HEK293 (cell line): ENCODE results near the gene FTL.

Source experiments
- CTCF ChIA-PET: fragments of 350-600 bp; formaldehyde crosslinking; extraction: SDS; loops from one replicate; lab custom pipeline; 2021; ENCODE audit warnings: antibody characterized with exemption; lab: Yijun Ruan, JAX
- POLR2A ChIA-PET: fragments of 300-600 bp; formaldehyde crosslinking; extraction: SDS; loops from one replicate; lab custom pipeline; 2020; ENCODE audit warnings: antibody characterized with exemption, inconsistent platforms; lab: Yijun Ruan, JAX
- H3K27ac ChIP-seq: fragments of 200-500 bp; sonication (Bioruptor generic); 2 replicates; pipeline ENCODE4 v1.5.1; 2014; ENCODE audit warnings: low read depth, low read length, control low read depth, inconsistent platforms; ENCODE audit errors: extremely low read depth
- H3K36me3 ChIP-seq, 2 experiments: fragments of 200-500 bp in 1 of 2; sonication (Bioruptor generic) in 1 of 2; 1 replicate in 1 of 2; 2 replicates in 1 of 2; pipeline ENCODE4 v1.5.1; 2014 to 2017; ENCODE audit warnings: inconsistent platforms in 2 of 2, low read length in 2 of 2; ENCODE audit not compliant: control insufficient read depth in 2 of 2, insufficient read depth in 1 of 2
- H3K4me1 ChIP-seq: fragments of 200-500 bp; sonication (Bioruptor generic); 2 replicates; pipeline ENCODE4 v1.5.1; 2014; ENCODE audit warnings: mild to moderate bottlenecking, low read length, inconsistent platforms; ENCODE audit not compliant: control insufficient read depth, insufficient read depth
- H3K4me3 ChIP-seq: 2 replicates; pipeline ENCODE4 v1.5.1; 2011; ENCODE audit warnings: low read depth, mild to moderate bottlenecking, control low read depth, low read length, moderate library complexity
- H3K9me3 ChIP-seq: fragments of 200-500 bp; sonication (Bioruptor generic); 2 replicates; pipeline ENCODE4 v1.5.1; 2014; ENCODE audit warnings: low read depth, low read length, inconsistent platforms; ENCODE audit not compliant: control insufficient read depth, insufficient read depth
- MYNN ChIP-seq: fragments of 450-650 bp; formaldehyde crosslinking; IDR thresholded peaks from 2 replicates; pipeline ENCODE4 v1.5.1; 2016; ENCODE audit warnings: missing biosample characterization, missing genetic modification characterization, borderline replicate concordance
- ZIC2 ChIP-seq: fragments of 450-650 bp; formaldehyde crosslinking; IDR thresholded peaks from 2 replicates; pipeline ENCODE4 v1.5.1; 2016; ENCODE audit warnings: missing biosample characterization, missing genetic modification characterization
- ZNF121 ChIP-seq: fragments of 450-650 bp; formaldehyde crosslinking; IDR thresholded peaks from 2 replicates; pipeline ENCODE4 v1.5.1; 2016; ENCODE audit warnings: missing biosample characterization, missing genetic modification characterization
- ZNF132 ChIP-seq: fragments of 450-650 bp; formaldehyde crosslinking; IDR thresholded peaks from 2 replicates; pipeline ENCODE4 v1.5.1; 2017; ENCODE audit warnings: missing biosample characterization, missing genetic modification characterization, borderline replicate concordance
- ZNF324 ChIP-seq: fragments of 450-650 bp; formaldehyde crosslinking; IDR thresholded peaks from 2 replicates; pipeline ENCODE4 v1.5.1; 2016; ENCODE audit warnings: missing biosample characterization, missing genetic modification characterization
- ZNF350 ChIP-seq: fragments of 450-650 bp; formaldehyde crosslinking; IDR thresholded peaks from 2 replicates; pipeline ENCODE4 v1.5.0; 2017; ENCODE audit warnings: missing biosample characterization, mild to moderate bottlenecking, missing genetic modification characterization
- ZNF354C ChIP-seq: fragments of 450-650 bp; formaldehyde crosslinking; IDR thresholded peaks from 2 replicates; pipeline ENCODE4 v1.5.1; 2016; ENCODE audit warnings: missing biosample characterization, missing genetic modification characterization, low read depth, borderline replicate concordance
- ZNF658 ChIP-seq: fragments of 450-650 bp; formaldehyde crosslinking; IDR thresholded peaks from 2 replicates; pipeline ENCODE4; 2016; ENCODE audit warnings: missing biosample characterization, missing genetic modification characterization
- TF ChIP-seq, protein P1 (sequence below): fragments of 450-650 bp; formaldehyde crosslinking; IDR thresholded peaks from 2 replicates; pipeline ENCODE4 v1.5.1; 2016; ENCODE audit warnings: missing biosample characterization, missing genetic modification characterization
- TF ChIP-seq, protein P2 (sequence below): fragments of 450-650 bp; formaldehyde crosslinking; IDR thresholded peaks from 2 replicates; pipeline ENCODE4 v1.5.1; 2016; ENCODE audit warnings: missing biosample characterization, missing genetic modification characterization
- TF ChIP-seq, protein P3 (sequence below): fragments of 450-650 bp; formaldehyde crosslinking; IDR thresholded peaks from 2 replicates; pipeline ENCODE4; 2016; ENCODE audit warnings: missing biosample characterization, missing genetic modification characterization
- TF ChIP-seq, protein P4 (sequence below): fragments of 450-650 bp; formaldehyde crosslinking; IDR thresholded peaks from 2 replicates; pipeline ENCODE4 v1.5.1; 2016; ENCODE audit warnings: missing biosample characterization, missing genetic modification characterization

FTL gene

DNA sequence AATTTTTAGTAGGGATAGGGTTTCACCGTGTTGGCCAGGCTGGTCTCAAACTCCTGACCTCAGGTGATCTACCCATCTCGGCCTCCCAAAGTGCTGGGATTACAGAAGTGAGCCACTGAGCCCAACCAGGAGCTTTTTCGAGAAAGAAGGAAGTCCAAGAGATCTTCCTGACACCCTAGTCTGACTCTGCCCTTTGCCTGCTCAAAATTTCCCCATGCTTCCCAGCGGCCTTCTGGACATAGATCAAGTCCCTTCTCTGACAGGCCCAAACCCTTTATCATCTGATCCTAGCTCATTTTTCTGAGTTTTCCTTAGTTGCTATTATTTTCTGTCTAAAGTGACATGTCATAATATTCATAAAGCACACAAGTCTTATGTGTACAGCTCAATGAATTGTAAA, 12.0 kb upstream of the FTL start:
- H3K4me1 ChIP-seq = peaks cover 5% of the 10 kb centered on the region
- H3K27ac ChIP-seq = no peak overlapping the region
- H3K4me3 ChIP-seq = no peak overlapping the region
- no peak for TF ChIP-seq ZNF132 (tag by site-specific recombination)
- TF ChIP-seq, protein P1, sequence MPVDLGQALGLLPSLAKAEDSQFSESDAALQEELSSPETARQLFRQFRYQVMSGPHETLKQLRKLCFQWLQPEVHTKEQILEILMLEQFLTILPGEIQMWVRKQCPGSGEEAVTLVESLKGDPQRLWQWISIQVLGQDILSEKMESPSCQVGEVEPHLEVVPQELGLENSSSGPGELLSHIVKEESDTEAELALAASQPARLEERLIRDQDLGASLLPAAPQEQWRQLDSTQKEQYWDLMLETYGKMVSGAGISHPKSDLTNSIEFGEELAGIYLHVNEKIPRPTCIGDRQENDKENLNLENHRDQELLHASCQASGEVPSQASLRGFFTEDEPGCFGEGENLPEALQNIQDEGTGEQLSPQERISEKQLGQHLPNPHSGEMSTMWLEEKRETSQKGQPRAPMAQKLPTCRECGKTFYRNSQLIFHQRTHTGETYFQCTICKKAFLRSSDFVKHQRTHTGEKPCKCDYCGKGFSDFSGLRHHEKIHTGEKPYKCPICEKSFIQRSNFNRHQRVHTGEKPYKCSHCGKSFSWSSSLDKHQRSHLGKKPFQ (tag by site-specific recombination) = no peak
- TF ChIP-seq, protein P2, sequence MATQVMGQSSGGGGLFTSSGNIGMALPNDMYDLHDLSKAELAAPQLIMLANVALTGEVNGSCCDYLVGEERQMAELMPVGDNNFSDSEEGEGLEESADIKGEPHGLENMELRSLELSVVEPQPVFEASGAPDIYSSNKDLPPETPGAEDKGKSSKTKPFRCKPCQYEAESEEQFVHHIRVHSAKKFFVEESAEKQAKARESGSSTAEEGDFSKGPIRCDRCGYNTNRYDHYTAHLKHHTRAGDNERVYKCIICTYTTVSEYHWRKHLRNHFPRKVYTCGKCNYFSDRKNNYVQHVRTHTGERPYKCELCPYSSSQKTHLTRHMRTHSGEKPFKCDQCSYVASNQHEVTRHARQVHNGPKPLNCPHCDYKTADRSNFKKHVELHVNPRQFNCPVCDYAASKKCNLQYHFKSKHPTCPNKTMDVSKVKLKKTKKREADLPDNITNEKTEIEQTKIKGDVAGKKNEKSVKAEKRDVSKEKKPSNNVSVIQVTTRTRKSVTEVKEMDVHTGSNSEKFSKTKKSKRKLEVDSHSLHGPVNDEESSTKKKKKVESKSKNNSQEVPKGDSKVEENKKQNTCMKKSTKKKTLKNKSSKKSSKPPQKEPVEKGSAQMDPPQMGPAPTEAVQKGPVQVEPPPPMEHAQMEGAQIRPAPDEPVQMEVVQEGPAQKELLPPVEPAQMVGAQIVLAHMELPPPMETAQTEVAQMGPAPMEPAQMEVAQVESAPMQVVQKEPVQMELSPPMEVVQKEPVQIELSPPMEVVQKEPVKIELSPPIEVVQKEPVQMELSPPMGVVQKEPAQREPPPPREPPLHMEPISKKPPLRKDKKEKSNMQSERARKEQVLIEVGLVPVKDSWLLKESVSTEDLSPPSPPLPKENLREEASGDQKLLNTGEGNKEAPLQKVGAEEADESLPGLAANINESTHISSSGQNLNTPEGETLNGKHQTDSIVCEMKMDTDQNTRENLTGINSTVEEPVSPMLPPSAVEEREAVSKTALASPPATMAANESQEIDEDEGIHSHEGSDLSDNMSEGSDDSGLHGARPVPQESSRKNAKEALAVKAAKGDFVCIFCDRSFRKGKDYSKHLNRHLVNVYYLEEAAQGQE = no peak
- no peaks in the 10 kb centered on the region for H3K9me3 ChIP-seq
- ChIA-PET CTCF (interaction anchor here (0.6 to 2.6 kb wide), 5 partner anchors 10 to 121 kb away, joined by 3 to 14 read pairs (median 4); partner anchors contain the start of gene DHDH), POLR2A (interaction anchor here (0.7 to 0.8 kb wide), 2 partner anchors 27 to 81 kb away, joined by 3 read pairs; no protein-coding TSS in a partner anchor)
- peaks cover 15 to 24% of the 10 kb centered on the region in 2 experiments; a peak in 2 of 3 replicates for H3K36me3 ChIP-seq

DNA sequence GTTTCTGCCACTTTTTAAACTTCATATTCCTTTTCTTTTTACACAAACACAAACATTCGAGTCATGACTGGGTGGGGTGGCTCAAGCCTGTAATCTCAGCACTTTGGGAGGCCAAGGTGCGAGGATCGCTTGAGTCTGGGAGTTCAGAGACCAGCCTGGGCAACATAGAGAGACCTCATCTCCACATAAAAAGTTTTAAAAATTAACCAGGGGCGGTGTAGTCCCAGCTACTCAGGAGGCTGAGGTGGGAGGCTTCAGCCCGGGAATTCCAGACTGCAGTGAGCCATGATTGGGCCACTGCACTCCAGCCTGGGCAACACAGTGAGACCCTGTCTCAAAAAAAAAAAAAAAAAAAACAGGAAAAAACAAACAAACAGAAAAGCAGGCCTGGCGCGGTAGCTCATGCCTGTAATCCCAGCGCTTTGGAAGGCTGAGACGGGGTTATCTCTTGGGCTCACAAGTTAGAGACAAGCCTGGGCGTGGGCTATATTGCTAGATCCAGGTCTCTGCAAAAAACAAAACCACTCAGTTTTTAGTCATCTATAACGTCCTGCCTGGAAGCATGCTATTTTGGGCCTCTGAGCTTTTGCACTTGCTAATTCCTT, 11.0 kb upstream of the FTL start:
- H3K36me3 ChIP-seq = peaks cover 22 to 29% of the 10 kb centered on the region in 2 experiments; a peak in 2 of 3 replicates
- ChIA-PET CTCF (interaction anchor here (0.6 to 2.6 kb wide), 8 partner anchors 11 to 565 kb away, joined by 3 to 14 read pairs (median 4); partner anchors contain the start of gene DHDH), POLR2A (interaction anchor here (0.6 to 2.4 kb wide), 14 partner anchors 8 to 484 kb away, joined by 3 to 13 read pairs (median 6); partner anchors contain the start of genes DHDH, FTL, NUCB1 and PPP1R15A)
- H3K4me3 ChIP-seq = peak overlapping the region; percentile 32
- TF ChIP-seq, protein P3, sequence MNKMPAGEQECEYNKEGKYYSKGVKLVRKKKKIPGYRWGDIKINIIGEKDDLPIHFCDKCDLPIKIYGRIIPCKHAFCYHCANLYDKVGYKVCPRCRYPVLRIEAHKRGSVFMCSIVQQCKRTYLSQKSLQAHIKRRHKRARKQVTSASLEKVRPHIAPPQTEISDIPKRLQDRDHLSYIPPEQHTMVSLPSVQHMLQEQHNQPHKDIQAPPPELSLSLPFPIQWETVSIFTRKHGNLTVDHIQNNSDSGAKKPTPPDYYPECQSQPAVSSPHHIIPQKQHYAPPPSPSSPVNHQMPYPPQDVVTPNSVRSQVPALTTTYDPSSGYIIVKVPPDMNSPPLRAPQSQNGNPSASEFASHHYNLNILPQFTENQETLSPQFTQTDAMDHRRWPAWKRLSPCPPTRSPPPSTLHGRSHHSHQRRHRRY (tag by site-specific recombination) = no peak
- peak; percentile 94 for TF ChIP-seq ZNF121
- no peak for TF ChIP-seq MYNN (tag by site-specific recombination)
- TF ChIP-seq ZNF658 (tag by site-specific recombination) = no peak
- TF ChIP-seq ZNF324 (tag by site-specific recombination) = no peak
- no peak for TF ChIP-seq ZIC2 (tag by site-specific recombination)
- no peak for TF ChIP-seq ZNF354C (tag by site-specific recombination)
- TF ChIP-seq, protein P4, sequence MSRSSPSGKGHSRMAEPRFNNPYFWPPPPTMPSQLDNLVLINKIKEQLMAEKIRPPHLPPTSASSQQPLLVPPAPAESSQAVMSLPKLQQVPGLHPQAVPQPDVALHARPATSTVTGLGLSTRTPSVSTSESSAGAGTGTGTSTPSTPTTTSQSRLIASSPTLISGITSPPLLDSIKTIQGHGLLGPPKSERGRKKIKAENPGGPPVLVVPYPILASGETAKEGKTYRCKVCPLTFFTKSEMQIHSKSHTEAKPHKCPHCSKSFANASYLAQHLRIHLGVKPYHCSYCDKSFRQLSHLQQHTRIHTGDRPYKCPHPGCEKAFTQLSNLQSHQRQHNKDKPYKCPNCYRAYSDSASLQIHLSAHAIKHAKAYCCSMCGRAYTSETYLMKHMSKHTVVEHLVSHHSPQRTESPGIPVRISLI (tag by site-specific recombination) = peak; percentile 86
- TF ChIP-seq ZNF350 (tag by site-specific recombination) = no peak
- H3K4me1 ChIP-seq = peaks cover 5% of the 10 kb centered on the region
- peak overlapping the region; percentile 93; the same call in 1 of the 2 replicates for H3K27ac ChIP-seq
- H3K9me3 ChIP-seq = no peaks in the 10 kb centered on the region
